K562 (cell line): Measurements from ENCODE around the gene RECQL5. TPM values are rescaled to one million over a fixed set of nuclear protein-coding genes. Genes with fewer than 3 reads are reported as not detected.

Experiments used
- ATAC-seq: fragments of 200-7000 bp; cut with Tn5 transposase; 3 replicates; pipeline ENCODE4 v1.9.1; 2020; ENCODE audit warnings: moderate library complexity
- BruUV-seq: library from RNA; stranded (reverse); fragments of 400-500 nt; replicated peaks from 2 replicates; lab custom pipeline; 2021; lab: Mats Ljungman, UMichigan
- CTCF ChIA-PET: fragments of 300-600 bp; formaldehyde crosslinking; extraction: SDS; loops from one replicate; lab custom pipeline; 2021; ENCODE audit warnings: low intra/inter-chr PET ratio; lab: Yijun Ruan, JAX
- POLR2A ChIA-PET: fragments of 300-600, 350-650 bp; sonication (Branson Sonifier 250); formaldehyde crosslinking; extraction: SDS; loops from one replicate; lab custom pipeline; 2021; ENCODE audit warnings: antibody characterized with exemption, inconsistent platforms; lab: Yijun Ruan, JAX
- DNase-seq, 4 experiments: peaks; one replicate each; pipeline versions ENCODE4 v3.0.0 to v3.0.0-alpha.2; 2011 to 2018; ENCODE audit warnings: low spot score in 3 of 4, mixed read lengths in 3 of 4; ENCODE audit errors: extremely low read depth in 1 of 4
- FAIRE-seq: peaks from 2 replicates; lab custom pipeline; 2011; peaks lifted over from hg19 to GRCh38; lab: Jason Lieb, UNC
- H2AFZ ChIP-seq: 2 replicates; pipeline ENCODE4 v1.6.0; 2011; ENCODE audit warnings: low read depth, low read length, control low read depth, inconsistent platforms
- H3K27ac ChIP-seq: fragments of 200-600 bp; 3 replicates; pipeline ENCODE4 v1.8.0; 2011; ENCODE audit warnings: low read depth, mild to moderate bottlenecking, control low read depth, inconsistent platforms, low read length, moderate library complexity, mixed read lengths; ENCODE audit errors: extremely low read depth
- H3K27me3 ChIP-seq, 2 experiments: fragments of 300-600 bp in 1 of 2; 2 replicates in 1 of 2; 3 replicates in 1 of 2; pipeline versions ENCODE4 v1.6.0 to v1.8.0; 2011; ENCODE audit warnings: inconsistent platforms in 2 of 2, low read length in 2 of 2, mild to moderate bottlenecking in 1 of 2, mixed read lengths in 1 of 2, moderate library complexity in 1 of 2; ENCODE audit not compliant: control insufficient read depth in 2 of 2, insufficient read depth in 2 of 2
- H3K36me3 ChIP-seq: fragments of 300-600 bp; 3 replicates; pipeline ENCODE4 v1.8.0; 2011; ENCODE audit warnings: mild to moderate bottlenecking, low read length, inconsistent platforms; ENCODE audit not compliant: control insufficient read depth, insufficient read depth
- H3K4me1 ChIP-seq, 2 experiments: fragments of 200-600 bp in 1 of 2; replicated peaks in 1 of 2; 2 replicates in 1 of 2; 3 replicates in 1 of 2; pipeline versions ENCODE4 v1.5.1 to v1.8.0; 2011; ENCODE audit warnings: inconsistent platforms in 2 of 2, low read length in 2 of 2, mild to moderate bottlenecking in 1 of 2, mixed read lengths in 1 of 2, moderate library complexity in 1 of 2; ENCODE audit not compliant: control insufficient read depth in 2 of 2, insufficient read depth in 2 of 2
- H3K4me2 ChIP-seq: 2 replicates; pipeline ENCODE4 v1.6.1; 2011; ENCODE audit warnings: low read length, control low read depth, inconsistent platforms, mixed read lengths; ENCODE audit not compliant: insufficient read depth
- H3K4me3 ChIP-seq: fragments of 200-600 bp; sonication (generic), shearing (Covaris generic); 2 replicates; pipeline ENCODE4 v1.5.1; 2016; ENCODE audit warnings: control low read depth, inconsistent platforms
- H3K79me2 ChIP-seq: fragments of 200-600 bp; 3 replicates; pipeline ENCODE4 v1.8.0; 2011; ENCODE audit warnings: low read length, inconsistent platforms; ENCODE audit not compliant: control insufficient read depth, insufficient read depth
- H3K9ac ChIP-seq, 2 experiments: 2 replicates each; pipeline versions ENCODE4 v1.6.0 to v1.6.1; 2011; ENCODE audit warnings: low read depth in 2 of 2, low read length in 2 of 2, control low read depth in 1 of 2, inconsistent platforms in 1 of 2, mild to moderate bottlenecking in 1 of 2, mixed read lengths in 1 of 2; ENCODE audit not compliant: insufficient read depth in 1 of 2
- H3K9me1 ChIP-seq: one replicate; pipeline ENCODE4 v1.6.0; 2011; ENCODE audit warnings: inconsistent platforms, mild to moderate bottlenecking, low read length, moderate library complexity; ENCODE audit not compliant: control insufficient read depth, insufficient read depth
- H3K9me3 ChIP-seq: replicated peaks from 2 replicates; pipeline ENCODE4 v1.5.1; 2011; ENCODE audit warnings: low read depth, low read length, inconsistent platforms; ENCODE audit not compliant: control insufficient read depth, insufficient read depth
- H4K20me1 ChIP-seq: replicated peaks from 2 replicates; pipeline ENCODE4 v1.6.1; 2011; ENCODE audit warnings: low read length, inconsistent platforms, mixed read lengths; ENCODE audit not compliant: control insufficient read depth, insufficient read depth
- LARP7 ChIP-seq: fragments of 450-650 bp; IDR thresholded peaks from 2 replicates; pipeline ENCODE4 v1.6.1; 2016
- NONO ChIP-seq, 2 experiments: fragments of 200-400 bp in 1 of 2; fragments of 450-650 bp in 1 of 2; formaldehyde crosslinking in 1 of 2; IDR thresholded peaks; 2 replicates each; pipeline ENCODE4 v1.6.1; 2017; ENCODE audit warnings: low read depth in 2 of 2, mild to moderate bottlenecking in 2 of 2, moderate library complexity in 2 of 2, low read length in 1 of 2
- POLR2AphosphoS5 ChIP-seq: IDR thresholded peaks from 2 replicates; pipeline ENCODE4 v1.6.1; 2011; ENCODE audit warnings: mild to moderate bottlenecking, low read depth, low read length, moderate library complexity; ENCODE audit not compliant: control insufficient read depth, insufficient read depth
- WGBS: fragments of 100-300 bp; shearing (Covaris generic); methylation state at CpG from one replicate; pipeline ENCODE4 v1.1.6; 2016; ENCODE audit warnings: low coverage, mixed read lengths; ENCODE audit not compliant: insufficient coverage; ENCODE audit errors: missing lambda C conversion rate; 5-methylcytosine and 5-hydroxymethylcytosine counted together
- in situ Hi-C: fragments of 300-500 bp; cut with MboI; formaldehyde crosslinking; loops from 4 replicates; pipeline ENCODE4 v1.15.0; 2018; ENCODE audit warnings: inconsistent platforms, mixed read lengths
- intact Hi-C: fragments of 100-400 bp; cut with micrococcal nuclease; formaldehyde crosslinking; loops from 2 replicates; pipeline ENCODE4 v1.14.2; 2022
- polyA plus RNA-seq, 8 experiments: library from polyadenylated mRNA; depleted of rRNA in 4 of 8; stranded (reverse) in 5 of 8; unstranded in 3 of 8; fragments of >200 nt; fragmentation: Nextera tagmentation in 2 of 8; fragmentation: Illumina TruSeq in 1 of 8; extraction: Ambion mirVana in 2 of 8; extraction: Trizol in 1 of 8; gene quantifications; 2 replicates each; pipeline versions ENCODE4 v1.2.1 to v1.2.3, GENCODE V29; 2011 to 2014; ENCODE audit warnings: inconsistent platforms in 1 of 8, missing spikeins in 1 of 8
- total RNA-seq, 7 experiments: library from RNA; depleted of rRNA in 6 of 7; stranded (reverse); fragments of >200 nt in 6 of 7; fragmentation: Illumina TruSeq in 2 of 7; extraction: Trizol in 2 of 7; gene quantifications; 2 replicates each; pipeline versions ENCODE4 v1.2.1 to v1.2.3, GENCODE V29; 2011 to 2021; ENCODE audit warnings: low replicate concordance in 1 of 7
- TF ChIP-seq, protein P1 (sequence below), 2 experiments: IDR thresholded peaks; 2 replicates each; pipeline ENCODE4 v1.6.1; 2012; ENCODE audit warnings: improper control_type of control experiment in 2 of 2, low read depth in 2 of 2, low read length in 2 of 2, borderline replicate concordance in 1 of 2
- TF ChIP-seq, protein P2 (sequence below), 3 experiments: IDR thresholded peaks in 2 of 3; conservative IDR thresholded peaks in 1 of 3; 2 replicates each; pipeline ENCODE4 v1.5.1; 2011 to 2012; ENCODE audit warnings: low read length in 3 of 3, mild to moderate bottlenecking in 3 of 3, control low read depth in 2 of 3, improper control_type of control experiment in 1 of 3, inconsistent platforms in 1 of 3, low read depth in 1 of 3, mixed read lengths in 1 of 3, moderate library complexity in 1 of 3; ENCODE audit not compliant: insufficient read depth in 2 of 3
- TF ChIP-seq, protein P3 (sequence below): fragments of 450-650 bp; IDR thresholded peaks from 2 replicates; pipeline ENCODE4 v1.6.1; 2016; ENCODE audit warnings: antibody characterized with exemption

RECQL5 gene
- total and polyA plus RNA-seq, 9 of the 15 experiments (the other 6 are each of a cell fraction or from before 2014, with no cell fraction given), result 4.1 to 34.8 (median 16.4) TPM

DNA sequence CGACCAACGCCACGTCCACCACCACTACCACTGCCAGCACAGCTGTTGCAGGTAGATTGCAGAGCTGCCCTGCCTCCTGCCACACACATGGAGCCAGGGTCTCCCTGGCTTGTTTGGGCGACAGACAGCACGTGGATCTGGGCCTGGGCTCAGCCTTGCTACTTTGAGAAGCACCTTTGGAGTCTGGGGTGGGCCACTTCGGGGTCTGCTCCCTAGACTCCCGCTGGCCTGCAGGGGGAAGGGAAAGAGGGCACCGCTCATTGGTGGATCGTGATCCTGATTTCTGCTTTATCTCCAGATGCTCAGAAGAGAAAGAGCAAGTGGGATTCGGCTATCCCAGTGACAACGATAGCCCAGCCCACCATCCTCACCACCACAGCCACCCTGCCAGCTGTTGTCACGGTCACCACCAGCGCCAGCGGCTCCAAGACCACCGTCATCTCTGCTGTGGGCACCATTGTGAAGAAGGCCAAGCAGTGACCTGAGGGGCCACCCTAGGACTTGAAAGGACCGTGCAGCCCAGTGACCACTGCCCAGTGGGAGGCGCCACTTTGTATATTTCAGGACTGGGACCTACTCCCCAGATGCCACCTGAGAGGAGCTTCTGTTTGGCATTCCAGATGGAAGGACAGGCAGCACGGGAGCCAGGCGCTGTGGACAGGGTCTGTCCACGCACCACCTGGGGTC lies 39.2 kb upstream of the RECQL5 start:
- peaks cover 4% of the 10 kb centered on the region; the same call in 1 of the 2 replicates for H4K20me1 ChIP-seq
- no peaks in the 10 kb centered on the region for H3K9me3 ChIP-seq
- no peaks in the 10 kb centered on the region for H3K27me3 ChIP-seq
- peaks cover 67% of the 10 kb centered on the region for H3K36me3 ChIP-seq
- CTCF ChIA-PET, result interaction anchor here (1.0 kb wide), 1 partner anchor 31 kb away, joined by 3 read pairs; no protein-coding TSS in a partner anchor
- H3K9ac ChIP-seq, result peak overlapping the region in 1 of 2 experiments; percentile 50; a peak in 1 of 4 replicates
- no peak for FAIRE-seq
- H3K4me1 ChIP-seq, result peaks cover 0 to 15% of the 10 kb centered on the region in 2 experiments; a peak in 3 of 5 replicates
- intact Hi-C loops, result no loop called here
- H3K9me1 ChIP-seq, result no peaks in the 10 kb centered on the region
- H2AFZ ChIP-seq, result no peak overlapping the region
- POLR2A ChIA-PET, result interaction anchor here (0.6 to 1.1 kb wide), 2 partner anchors 32 to 53 kb away, joined by 3 to 4 read pairs; no protein-coding TSS in a partner anchor
- no peaks in the 10 kb centered on the region for H3K79me2 ChIP-seq
- BruUV-seq, result TSS peak; percentile 10
- no peak for TF ChIP-seq LARP7
- TF ChIP-seq, protein P1, sequence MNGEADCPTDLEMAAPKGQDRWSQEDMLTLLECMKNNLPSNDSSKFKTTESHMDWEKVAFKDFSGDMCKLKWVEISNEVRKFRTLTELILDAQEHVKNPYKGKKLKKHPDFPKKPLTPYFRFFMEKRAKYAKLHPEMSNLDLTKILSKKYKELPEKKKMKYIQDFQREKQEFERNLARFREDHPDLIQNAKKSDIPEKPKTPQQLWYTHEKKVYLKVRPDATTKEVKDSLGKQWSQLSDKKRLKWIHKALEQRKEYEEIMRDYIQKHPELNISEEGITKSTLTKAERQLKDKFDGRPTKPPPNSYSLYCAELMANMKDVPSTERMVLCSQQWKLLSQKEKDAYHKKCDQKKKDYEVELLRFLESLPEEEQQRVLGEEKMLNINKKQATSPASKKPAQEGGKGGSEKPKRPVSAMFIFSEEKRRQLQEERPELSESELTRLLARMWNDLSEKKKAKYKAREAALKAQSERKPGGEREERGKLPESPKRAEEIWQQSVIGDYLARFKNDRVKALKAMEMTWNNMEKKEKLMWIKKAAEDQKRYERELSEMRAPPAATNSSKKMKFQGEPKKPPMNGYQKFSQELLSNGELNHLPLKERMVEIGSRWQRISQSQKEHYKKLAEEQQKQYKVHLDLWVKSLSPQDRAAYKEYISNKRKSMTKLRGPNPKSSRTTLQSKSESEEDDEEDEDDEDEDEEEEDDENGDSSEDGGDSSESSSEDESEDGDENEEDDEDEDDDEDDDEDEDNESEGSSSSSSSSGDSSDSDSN (IDR thresholded peaks at IDR 0.05; ENCODE audit: borderline replicate concordance in 1 of 2, low read depth in 2 of 2, low read length in 2 of 2), result no peak
- TF ChIP-seq, protein P2, sequence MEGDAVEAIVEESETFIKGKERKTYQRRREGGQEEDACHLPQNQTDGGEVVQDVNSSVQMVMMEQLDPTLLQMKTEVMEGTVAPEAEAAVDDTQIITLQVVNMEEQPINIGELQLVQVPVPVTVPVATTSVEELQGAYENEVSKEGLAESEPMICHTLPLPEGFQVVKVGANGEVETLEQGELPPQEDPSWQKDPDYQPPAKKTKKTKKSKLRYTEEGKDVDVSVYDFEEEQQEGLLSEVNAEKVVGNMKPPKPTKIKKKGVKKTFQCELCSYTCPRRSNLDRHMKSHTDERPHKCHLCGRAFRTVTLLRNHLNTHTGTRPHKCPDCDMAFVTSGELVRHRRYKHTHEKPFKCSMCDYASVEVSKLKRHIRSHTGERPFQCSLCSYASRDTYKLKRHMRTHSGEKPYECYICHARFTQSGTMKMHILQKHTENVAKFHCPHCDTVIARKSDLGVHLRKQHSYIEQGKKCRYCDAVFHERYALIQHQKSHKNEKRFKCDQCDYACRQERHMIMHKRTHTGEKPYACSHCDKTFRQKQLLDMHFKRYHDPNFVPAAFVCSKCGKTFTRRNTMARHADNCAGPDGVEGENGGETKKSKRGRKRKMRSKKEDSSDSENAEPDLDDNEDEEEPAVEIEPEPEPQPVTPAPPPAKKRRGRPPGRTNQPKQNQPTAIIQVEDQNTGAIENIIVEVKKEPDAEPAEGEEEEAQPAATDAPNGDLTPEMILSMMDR (IDR thresholded peaks at IDR 0.05 in 2 of 3, conservative IDR thresholded peaks at IDR 0.05 in 1 of 3; ENCODE audit: insufficient read depth in 2 of 3, low read depth in 1 of 3, low read length in 3 of 3), result 0 out of 6 replicates have a peak, but pooled peaks of 1 of the 3 experiments have one; percentile 31
- TF ChIP-seq, protein P3, sequence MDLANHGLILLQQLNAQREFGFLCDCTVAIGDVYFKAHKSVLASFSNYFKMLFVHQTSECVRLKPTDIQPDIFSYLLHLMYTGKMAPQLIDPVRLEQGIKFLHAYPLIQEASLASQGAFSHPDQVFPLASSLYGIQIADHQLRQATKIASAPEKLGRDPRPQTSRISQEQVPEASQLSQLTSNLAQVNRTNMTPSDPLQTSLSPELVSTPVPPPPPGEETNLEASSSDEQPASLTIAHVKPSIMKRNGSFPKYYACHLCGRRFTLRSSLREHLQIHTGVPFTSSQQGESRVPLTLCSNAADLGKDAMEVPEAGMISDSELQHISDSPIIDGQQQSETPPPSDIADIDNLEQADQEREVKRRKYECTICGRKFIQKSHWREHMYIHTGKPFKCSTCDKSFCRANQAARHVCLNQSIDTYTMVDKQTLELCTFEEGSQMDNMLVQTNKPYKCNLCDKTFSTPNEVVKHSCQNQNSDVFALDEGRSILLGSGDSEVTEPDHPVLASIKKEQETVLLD, result no peak
- 0 out of 2 replicates have a peak, but pooled peaks have one; percentile 15 for TF ChIP-seq POLR2AphosphoS5
- no peak for TF ChIP-seq NONO (IDR thresholded peaks at IDR 0.05; ENCODE audit: low read depth in 2 of 2, low read length in 1 of 2)
- no peak overlapping the region for H3K27ac ChIP-seq
- no peak for ATAC-seq
- in situ Hi-C loops, result no loop called here
- H3K4me2 ChIP-seq, result no peak overlapping the region
- 89% methylated on average over 14 of the region's 20 CpGs for WGBS
- DNase-seq, result no peak
- no peak overlapping the region for H3K4me3 ChIP-seq
